GM18868 (cell line): ENCODE results near the gene AMDHD1.

Experiments used
- ATAC-seq: cut with Tn5 transposase; IDR thresholded peaks from one replicate; pipeline ENCODE4 v1.9.1; 2021; ENCODE audit warnings: mild to moderate bottlenecking, moderate library complexity; ENCODE audit not compliant: unreplicated experiment

Gene AMDHD1

GRCh38 chr12:95994476-95994875 lies 51.3 kb downstream of the AMDHD1 start:
- no peak for ATAC-seq

GRCh38 chr12:95995238-95996031 lies 52.3 kb downstream of the AMDHD1 start:
- ATAC-seq: no peak

GRCh38 chr12:95996034-95996658 lies 53.0 kb downstream of the AMDHD1 start, which contains the start of gene HAL:
HAL (minus strand) TSS chr12:95996344; CDS start chr12:95995910, 434 bp downstream.
- no peak for ATAC-seq

GRCh38 chr12:95997276-95997675 lies 54.1 kb downstream of the AMDHD1 start:
- no peak for ATAC-seq

GRCh38 chr12:95997911-95998510 lies 54.9 kb downstream of the AMDHD1 start:
- ATAC-seq: no peak

- ATAC-seq: peak; percentile 98
These were observed 55.6 kb downstream of the AMDHD1 start for GRCh38 chr12:95998611-95999286.

GRCh38 chr12:95999484-95999883 lies 56.4 kb downstream of the AMDHD1 start:
- no peak for ATAC-seq

GRCh38 chr12:96000858-96001257 lies 57.7 kb downstream of the AMDHD1 start:
- no peak for ATAC-seq

GRCh38 chr12:96006727-96007126 lies 63.6 kb downstream of the AMDHD1 start:
- ATAC-seq: no peak

GRCh38 chr12:96007729-96008128 lies 64.6 kb downstream of the AMDHD1 start:
- no peak for ATAC-seq

- no peak for ATAC-seq
These were observed 71.9 kb downstream of the AMDHD1 start for GRCh38 chr12:96014943-96015599.

- ATAC-seq: no peak
These were observed 72.5 kb downstream of the AMDHD1 start for GRCh38 chr12:96015672-96016071.
